DMS 273 (cell line): ENCODE measurements around the gene POU1F1.
"Not testable (repeated sequence)": the region's sequence is repeated elsewhere in the genome, so short reads cannot be mapped to it uniquely, and the experiment has no call there.

Experiments used
- DNase-seq: peaks from one replicate; lab custom pipeline; 2025; ENCODE audit not compliant: unreplicated experiment; lab: John Stamatoyannopoulos, UW

Gene POU1F1

DNA sequence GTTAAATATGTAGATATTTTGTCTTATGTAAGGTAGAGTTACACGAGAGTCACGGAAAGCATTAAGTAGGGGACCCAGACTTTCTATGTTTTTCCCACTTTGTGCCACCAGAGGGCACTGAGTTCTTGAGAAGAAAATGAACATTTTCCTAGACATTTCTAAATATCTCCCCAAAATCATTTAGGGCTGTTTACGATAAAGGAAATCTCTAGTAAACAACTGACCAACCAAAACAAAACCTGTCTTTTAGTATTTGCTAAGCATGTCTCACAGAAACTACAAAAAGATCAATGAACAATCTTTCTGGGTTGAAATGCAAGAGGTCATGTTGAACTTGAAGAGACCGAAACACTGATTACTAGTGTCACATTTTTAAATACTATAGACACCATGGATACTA, 16.1 kb downstream of the POU1F1 start:
- DNase-seq: peak; percentile 70

DNA sequence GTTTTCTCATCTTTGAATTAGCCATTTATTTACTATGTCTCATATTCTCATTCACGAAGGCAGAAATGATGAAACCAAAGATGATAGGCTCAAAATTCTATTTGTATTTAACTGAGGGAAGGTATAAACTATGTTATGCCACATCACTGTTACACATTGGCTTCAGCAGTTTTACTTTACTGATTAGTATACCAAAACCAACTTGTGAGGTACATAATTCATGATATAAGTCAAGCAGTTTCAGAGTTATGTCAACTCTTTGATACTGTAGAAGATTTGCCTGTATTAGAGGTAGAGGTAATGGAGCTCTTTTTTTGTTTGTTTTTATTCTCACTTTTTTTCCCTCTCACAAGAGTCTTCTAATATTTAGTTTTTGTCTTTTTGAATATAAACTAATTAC, 26.4 kb downstream of the POU1F1 start:
- DNase-seq: no peak

DNA sequence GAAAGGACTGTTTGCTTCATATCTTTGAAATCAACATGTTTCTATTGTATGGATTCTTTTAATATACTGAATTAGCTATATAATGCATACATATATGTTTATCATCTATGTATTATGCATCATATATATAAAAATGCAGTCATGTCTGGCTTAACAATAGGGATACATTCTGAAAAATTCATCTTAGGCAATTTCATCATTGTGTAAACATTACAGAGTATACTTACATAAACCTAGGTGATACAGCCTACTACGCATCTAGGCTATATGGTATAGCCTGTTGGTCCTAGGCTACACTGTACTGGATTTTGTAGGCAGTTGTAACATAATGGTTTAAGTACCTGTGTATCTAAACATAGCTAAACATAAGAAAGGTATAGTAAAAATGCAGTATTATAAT, 27.6 kb downstream of the POU1F1 start:
- DNase-seq: no peak

DNA sequence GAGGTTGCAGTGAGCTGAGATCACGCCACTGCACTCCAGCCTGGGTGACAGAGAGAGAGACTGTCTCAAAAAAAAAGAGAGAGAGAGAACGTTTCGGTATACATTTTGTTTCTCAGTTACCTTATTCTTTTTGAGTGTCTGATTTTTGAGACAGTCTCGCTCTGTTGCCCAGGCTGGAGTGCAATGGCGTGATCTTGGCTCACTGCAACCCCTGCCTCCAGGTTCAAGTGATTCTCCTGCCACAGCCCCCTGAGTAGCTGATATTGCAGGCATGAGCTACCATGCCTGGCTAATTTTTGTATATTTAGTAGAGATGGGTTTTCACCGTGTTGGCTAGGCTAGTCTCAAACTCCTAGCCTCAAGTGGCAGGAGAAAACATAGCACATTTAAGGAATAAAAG, 28.2 kb downstream of the POU1F1 start:
- not testable (repeated sequence) for DNase-seq

- DNase-seq: no peak
These were observed 29.0 kb downstream of the POU1F1 start for GRCh38 chr3:87247430-87247773.

- no peak for DNase-seq
These were observed 29.5 kb downstream of the POU1F1 start for GRCh38 chr3:87246662-87247429.

- DNase-seq: no peak
These were observed 40.3 kb downstream of the POU1F1 start for GRCh38 chr3:87236093-87236492.

DNA sequence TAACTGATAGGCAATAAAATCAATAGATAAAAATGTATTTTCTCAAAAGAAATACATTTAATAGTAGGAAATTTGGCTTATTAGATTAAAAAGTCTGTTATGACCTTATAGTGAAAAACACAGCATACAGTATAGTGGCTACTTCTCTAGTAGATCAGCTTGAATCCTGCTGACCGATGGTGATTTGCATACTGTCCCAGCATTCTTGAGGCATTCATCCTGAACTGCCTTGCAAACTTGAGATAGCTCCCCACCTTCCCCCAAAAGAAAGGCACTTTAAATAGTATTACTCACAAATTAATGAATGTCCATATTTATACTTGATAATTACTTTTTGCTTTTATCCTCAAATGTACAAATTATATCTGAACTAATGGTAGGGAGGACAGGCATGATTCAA, 42.6 kb downstream of the POU1F1 start:
- no peak for DNase-seq

DNA sequence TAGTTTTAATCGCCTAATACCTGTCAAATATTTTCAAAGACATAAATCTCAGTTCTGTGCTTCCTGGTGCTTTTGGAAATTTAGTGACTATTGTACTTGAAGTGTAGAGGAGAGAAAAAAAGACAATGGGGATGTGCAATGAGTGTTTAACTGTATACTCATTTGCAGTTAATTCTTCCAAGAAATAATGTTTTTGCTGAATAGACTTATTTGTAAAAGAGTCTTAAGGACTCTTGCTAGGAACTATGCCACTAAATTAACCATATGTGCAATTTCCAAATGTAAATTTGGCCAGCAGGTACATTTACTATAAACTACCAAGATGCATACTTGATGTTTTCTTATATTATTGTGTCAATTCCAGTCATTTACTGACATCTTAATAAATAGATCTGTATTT, 47.3 kb downstream of the POU1F1 start:
- DNase-seq: no peak

DNA sequence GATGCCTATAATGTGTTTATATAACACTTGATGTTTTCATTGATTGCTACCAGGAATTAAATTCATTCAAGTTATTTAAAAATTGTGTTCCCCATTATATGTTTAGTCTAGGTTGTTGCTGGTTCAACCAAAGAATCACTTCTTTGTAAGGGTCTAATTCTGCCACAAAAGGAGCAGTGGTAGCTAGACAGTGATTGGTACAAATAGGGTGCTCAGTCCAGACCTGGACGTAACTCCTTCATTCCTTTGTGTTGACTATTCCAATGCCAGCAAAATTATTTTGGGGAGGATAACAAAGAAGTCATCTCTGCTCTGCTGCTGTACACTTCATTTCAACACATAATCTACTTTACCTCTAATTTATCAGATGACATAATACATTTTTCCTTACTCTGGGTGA, 48.1 kb downstream of the POU1F1 start:
- DNase-seq: no peak

DNA sequence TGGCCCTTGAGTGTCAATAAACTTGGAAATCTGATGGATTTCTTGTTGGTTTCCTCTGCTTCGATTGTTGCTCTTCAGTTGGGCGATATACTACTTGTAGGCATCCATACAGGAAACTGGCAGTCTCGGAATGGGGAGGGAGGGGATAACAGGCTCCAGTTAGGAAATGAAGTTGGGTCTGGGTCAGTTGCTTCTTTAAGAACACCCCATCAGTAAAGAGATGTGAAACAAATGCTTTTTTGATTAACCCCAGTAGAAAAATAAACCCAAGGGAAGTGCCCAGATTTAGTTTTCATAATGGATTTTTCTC, 48.6 kb downstream of the POU1F1 start:
- DNase-seq: no peak

- DNase-seq: peak; percentile 91
These were observed 49.1 kb downstream of the POU1F1 start, which contains the start of gene CHMP2B for GRCh38 chr3:87227104-87227834. Gene CHMP2B, plus strand, starts transcription at chr3:87227309. Its CDS starts 214 bp downstream, at chr3:87227523.

DNA sequence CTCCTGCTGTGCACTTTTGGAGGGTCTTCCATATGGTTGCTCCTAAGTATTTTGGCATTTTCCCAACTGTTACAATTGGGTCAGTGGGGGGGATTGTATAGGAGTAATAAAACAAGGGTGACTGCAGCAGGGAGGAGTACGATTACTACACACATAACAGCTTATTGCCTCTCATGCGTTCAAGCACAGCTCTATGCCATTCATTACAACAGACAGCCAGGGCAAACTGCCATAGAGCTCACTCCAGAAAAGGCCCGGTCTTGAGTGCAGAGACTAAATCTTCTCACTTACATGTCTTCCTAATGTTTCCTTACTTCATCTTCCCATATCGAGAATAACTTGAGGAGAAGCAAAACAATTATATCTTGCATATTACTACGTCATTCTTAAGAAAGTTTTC, 50.7 kb downstream of the POU1F1 start:
- peak; percentile 9 for DNase-seq

- DNase-seq: no peak
These were observed 56.8 kb downstream of the POU1F1 start for GRCh38 chr3:87219611-87220010.

DNA sequence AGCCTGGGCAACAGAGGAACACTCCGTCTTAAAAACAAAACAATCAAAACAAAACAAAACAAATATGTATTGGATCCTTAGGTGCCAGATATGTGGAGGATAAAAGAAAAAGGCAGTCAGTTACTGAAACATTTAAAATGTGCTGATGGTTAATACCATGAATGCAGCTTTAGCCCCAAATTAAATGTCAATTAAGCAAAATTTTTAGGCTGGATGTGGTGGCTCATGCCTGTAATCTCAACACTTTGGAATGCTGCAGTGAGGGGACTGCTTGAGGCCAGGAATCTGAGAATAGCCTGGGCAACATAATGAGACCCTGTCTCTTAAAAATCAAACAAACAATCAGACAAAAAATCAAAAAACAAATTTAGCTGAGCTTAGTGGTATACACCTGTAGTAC, 57.8 kb downstream of the POU1F1 start:
- DNase-seq: no peak
